Esophagus muscularis mucosa (tissue), 4 donors: ENCODE results near the gene MRPS27. TPM values are rescaled to one million over a fixed set of nuclear protein-coding genes. Genes with fewer than 3 reads are reported as not detected.

Source experiments
- DNase-seq: peaks from one replicate; pipeline ENCODE4 v3.0.0-alpha.2; 2017; ENCODE audit errors: extremely low spot score
- H3K27ac ChIP-seq, 4 donors: fragments of 200-600 bp; sonication (generic); replicated peaks in 1 of 4; 1 replicate in 3 of 4; 2 replicates in 1 of 4; pipeline ENCODE4 v1.5.1; 2016 to 2019; ENCODE audit warnings: mild to moderate bottlenecking in 1 of 4
- H3K27me3 ChIP-seq, 4 donors: fragments of 200-600 bp; sonication (generic); one replicate each; pipeline versions ENCODE4 v1.5.1 to v1.6.0; 2016 to 2019
- H3K36me3 ChIP-seq, 4 donors: fragments of 200-600 bp; sonication (generic); one replicate each; pipeline ENCODE4 v1.5.1; 2016 to 2019
- H3K4me1 ChIP-seq, 4 donors: fragments of 200-600 bp; sonication (generic); one replicate each; pipeline ENCODE4 v1.5.1; 2016 to 2019
- H3K4me3 ChIP-seq, 4 donors: fragments of 200-600 bp; sonication (generic); 1 replicate in 2 of 4; 2 replicates in 2 of 4; pipeline ENCODE4 v1.5.1; 2016 to 2019; ENCODE audit warnings: mild to moderate bottlenecking in 4 of 4, moderate library complexity in 1 of 4
- H3K9me3 ChIP-seq, 4 donors: fragments of 200-600 bp; sonication (generic); 1 replicate in 3 of 4; 2 replicates in 1 of 4; pipeline ENCODE4 v1.5.1; 2016 to 2019
- EP300 ChIP-seq: sonication (generic); formaldehyde crosslinking; IDR thresholded peaks from one replicate; pipeline ENCODE4 v1.6.1; 2017; ENCODE audit warnings: antibody characterized with exemption
- POLR2A ChIP-seq: fragments of 450-650 bp; IDR thresholded peaks from one replicate; pipeline ENCODE4 v1.6.1; 2017; ENCODE audit warnings: antibody characterized with exemption, moderate library complexity, mild to moderate bottlenecking, low read depth
- POLR2AphosphoS5 ChIP-seq, 2 donors: sonication (generic); formaldehyde crosslinking; IDR thresholded peaks; one replicate each; pipeline ENCODE4 v1.6.1; 2017; ENCODE audit warnings: antibody characterized with exemption in 2 of 2
- WGBS: methylation state at CpG from one replicate; pipeline ENCODE4 v1.1.5; 2018; 5-methylcytosine and 5-hydroxymethylcytosine counted together
- intact Hi-C: fragments of 100-400 bp; cut with DNase I; formaldehyde crosslinking; loops from one replicate; pipeline ENCODE4 v1.15.1; 2023
- total RNA-seq, 4 donors: library from RNA; depleted of rRNA; stranded (reverse); fragments of >200 nt; gene quantifications; one replicate each; pipeline versions ENCODE4 v1.1.0 to v1.2.1, GENCODE V29; 2016
- TF ChIP-seq, protein P1 (sequence below), 3 experiments: fragments of 200-600 bp in 2 of 3; fragments of 450-650 bp in 1 of 3; sonication (generic) in 2 of 3; IDR thresholded peaks; one replicate each; pipeline ENCODE4 v1.5.1; 2017 to 2019; ENCODE audit warnings: antibody characterized with exemption in 3 of 3, mild to moderate bottlenecking in 2 of 3, moderate library complexity in 1 of 3

The MRPS27 gene
- total RNA-seq, 4 donors from 2014 or later = 38.6 to 53.5 (median 45.7) TPM

DNA sequence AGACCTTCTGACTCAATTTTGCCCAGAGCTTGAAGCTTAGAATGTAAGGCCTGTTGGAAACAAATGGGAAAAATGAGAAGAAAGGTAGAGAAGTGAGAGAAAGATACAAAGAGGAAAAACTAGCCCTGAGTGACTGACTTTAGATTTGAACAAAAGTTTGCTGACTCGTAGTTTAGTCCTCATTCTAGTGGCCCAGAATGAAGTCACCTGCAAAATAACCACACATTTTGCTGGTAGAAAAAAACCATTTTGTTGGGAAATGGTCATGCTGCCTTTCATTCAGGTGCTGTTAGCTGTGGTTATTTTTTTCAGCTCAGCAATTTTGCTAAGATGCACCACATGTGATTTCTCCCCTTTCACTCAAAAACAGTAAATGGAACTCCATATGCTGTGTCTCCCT lies 98.9 kb downstream of the MRPS27 start:
- Histone ChIP-seq H3K27ac (no peak overlapping the region), H3K4me1 (peaks cover 0 to 15% (median 13%) of the 10 kb centered on the region in 4 donors), H3K36me3 (peaks cover 31 to 89% (median 65%) of the 10 kb centered on the region in 4 donors), H3K4me3 (no peak overlapping the region), H3K9me3 (no peaks in the 10 kb centered on the region), H3K27me3 (no peaks in the 10 kb centered on the region)
- intact Hi-C loops = no loop called here
- 100% methylated on average over 1 of the region's 1 CpG for WGBS
- DNase-seq = no peak
- TF ChIP-seq POLR2A = no peak
- TF ChIP-seq POLR2AphosphoS5 (IDR thresholded peaks at IDR 0.05) = no peak
- TF ChIP-seq, protein P1, sequence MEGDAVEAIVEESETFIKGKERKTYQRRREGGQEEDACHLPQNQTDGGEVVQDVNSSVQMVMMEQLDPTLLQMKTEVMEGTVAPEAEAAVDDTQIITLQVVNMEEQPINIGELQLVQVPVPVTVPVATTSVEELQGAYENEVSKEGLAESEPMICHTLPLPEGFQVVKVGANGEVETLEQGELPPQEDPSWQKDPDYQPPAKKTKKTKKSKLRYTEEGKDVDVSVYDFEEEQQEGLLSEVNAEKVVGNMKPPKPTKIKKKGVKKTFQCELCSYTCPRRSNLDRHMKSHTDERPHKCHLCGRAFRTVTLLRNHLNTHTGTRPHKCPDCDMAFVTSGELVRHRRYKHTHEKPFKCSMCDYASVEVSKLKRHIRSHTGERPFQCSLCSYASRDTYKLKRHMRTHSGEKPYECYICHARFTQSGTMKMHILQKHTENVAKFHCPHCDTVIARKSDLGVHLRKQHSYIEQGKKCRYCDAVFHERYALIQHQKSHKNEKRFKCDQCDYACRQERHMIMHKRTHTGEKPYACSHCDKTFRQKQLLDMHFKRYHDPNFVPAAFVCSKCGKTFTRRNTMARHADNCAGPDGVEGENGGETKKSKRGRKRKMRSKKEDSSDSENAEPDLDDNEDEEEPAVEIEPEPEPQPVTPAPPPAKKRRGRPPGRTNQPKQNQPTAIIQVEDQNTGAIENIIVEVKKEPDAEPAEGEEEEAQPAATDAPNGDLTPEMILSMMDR (IDR thresholded peaks at IDR 0.05) = no peak
- TF ChIP-seq EP300 = no peak

DNA sequence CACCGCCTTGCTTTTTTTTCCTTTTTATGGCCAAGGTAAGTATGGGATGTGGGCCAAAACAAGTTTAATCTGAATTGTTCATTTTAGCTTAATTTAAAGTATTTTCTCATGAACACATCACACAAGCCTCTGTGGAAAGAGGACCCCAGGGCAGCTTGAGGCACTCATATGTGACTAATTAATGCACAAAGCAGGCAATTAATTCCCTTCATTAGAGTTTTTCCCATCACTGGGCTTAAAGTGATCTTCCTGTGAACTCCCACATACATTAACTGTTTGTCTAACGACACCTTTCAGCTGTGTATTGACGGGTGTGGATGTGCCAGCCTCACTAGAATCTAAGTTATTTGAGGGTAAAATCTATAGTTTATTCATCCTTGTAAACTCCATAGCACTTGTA lies 103.3 kb downstream of the MRPS27 start:
- H3K4me1 ChIP-seq = peaks cover 0 to under 1% (median 0%) of the 10 kb centered on the region in 4 donors
- H3K9me3 ChIP-seq = no peaks in the 10 kb centered on the region
- no peak for TF ChIP-seq POLR2A
- TF ChIP-seq, protein P1 (IDR thresholded peaks at IDR 0.05) = no peak
- no peak for TF ChIP-seq EP300
- TF ChIP-seq POLR2AphosphoS5 (IDR thresholded peaks at IDR 0.05) = no peak
- H3K27ac ChIP-seq = no peak overlapping the region
- no peak overlapping the region for H3K4me3 ChIP-seq
- no peak for DNase-seq
- H3K36me3 ChIP-seq = peaks cover 18 to 46% (median 38%) of the 10 kb centered on the region in 4 donors
- intact Hi-C loops = no loop called here
- WGBS = 95% methylated on average over 3 of the region's 3 CpGs
- no peaks in the 10 kb centered on the region for H3K27me3 ChIP-seq

DNA sequence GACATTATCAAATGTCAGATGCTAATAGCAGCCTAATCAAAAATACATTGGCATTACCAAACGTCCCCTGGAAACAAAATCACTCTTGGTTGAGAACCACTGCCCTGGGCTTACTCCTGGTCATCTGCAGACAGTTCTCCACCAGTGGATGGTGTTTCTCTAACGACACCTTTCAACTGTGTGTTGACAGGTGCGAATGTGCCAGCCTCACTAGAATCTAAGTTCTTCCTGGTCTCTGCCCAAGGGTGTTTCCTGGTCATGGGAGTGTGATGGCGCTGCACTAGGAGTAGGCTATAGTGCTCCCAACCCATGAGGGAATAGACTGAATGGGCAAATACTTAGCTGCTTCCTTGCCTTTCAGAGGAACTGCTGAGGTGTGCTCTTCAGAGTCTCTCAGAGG lies 105.9 kb downstream of the MRPS27 start:
- TF ChIP-seq POLR2AphosphoS5 (IDR thresholded peaks at IDR 0.05) = no peak
- TF ChIP-seq POLR2A = no peak
- no peak for TF ChIP-seq EP300
- TF ChIP-seq, protein P1 (IDR thresholded peaks at IDR 0.05) = no peak
- intact Hi-C loops = no loop called here
- H3K27ac ChIP-seq = no peak overlapping the region

DNA sequence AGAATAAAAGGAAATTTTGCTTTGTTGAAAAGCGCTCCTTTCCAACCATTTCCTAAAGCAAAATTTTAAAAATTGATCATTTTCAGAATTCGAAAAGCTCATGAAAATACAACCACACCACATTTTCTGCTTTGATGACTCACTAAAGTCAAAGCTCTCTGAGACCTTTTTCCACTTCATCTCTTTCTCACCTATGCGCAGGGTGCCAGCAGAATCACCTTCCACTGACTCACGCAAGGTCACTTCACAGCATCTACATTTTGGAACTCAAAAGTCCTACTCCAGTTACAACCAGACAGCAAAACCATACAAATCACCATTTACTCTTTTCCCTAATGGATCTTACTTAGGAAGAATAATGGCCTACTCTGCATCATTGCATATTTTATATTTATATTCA lies 106.6 kb downstream of the MRPS27 start:
- peaks cover 3 to 20% (median 11%) of the 10 kb centered on the region in 4 donors for H3K36me3 ChIP-seq
- WGBS = 96% methylated on average over 4 of the region's 4 CpGs
- H3K4me1 ChIP-seq = peaks cover 15 to 18% (median 16%) of the 10 kb centered on the region in 4 donors
- TF ChIP-seq EP300 = no peak
- no peak for TF ChIP-seq POLR2A
- no peak for TF ChIP-seq POLR2AphosphoS5 (IDR thresholded peaks at IDR 0.05)
- TF ChIP-seq, protein P1 (IDR thresholded peaks at IDR 0.05) = no peak
- no peak overlapping the region for H3K4me3 ChIP-seq
- no peak overlapping the region for H3K27ac ChIP-seq
- H3K27me3 ChIP-seq = no peaks in the 10 kb centered on the region
- H3K9me3 ChIP-seq = no peaks in the 10 kb centered on the region
- DNase-seq = no peak
- intact Hi-C loops = no loop called here

More for the DNA sequence above, 105.9 kb downstream of the MRPS27 start:
- Histone ChIP-seq H3K27me3 (no peaks in the 10 kb centered on the region), H3K9me3 (no peaks in the 10 kb centered on the region), H3K4me3 (no peak overlapping the region), H3K4me1 (peaks cover 15 to 18% (median 16%) of the 10 kb centered on the region in 4 donors), H3K36me3 (peaks cover 8 to 20% (median 14%) of the 10 kb centered on the region in 4 donors)
- no peak for DNase-seq
- WGBS = 73% methylated on average over 4 of the region's 4 CpGs

DNA sequence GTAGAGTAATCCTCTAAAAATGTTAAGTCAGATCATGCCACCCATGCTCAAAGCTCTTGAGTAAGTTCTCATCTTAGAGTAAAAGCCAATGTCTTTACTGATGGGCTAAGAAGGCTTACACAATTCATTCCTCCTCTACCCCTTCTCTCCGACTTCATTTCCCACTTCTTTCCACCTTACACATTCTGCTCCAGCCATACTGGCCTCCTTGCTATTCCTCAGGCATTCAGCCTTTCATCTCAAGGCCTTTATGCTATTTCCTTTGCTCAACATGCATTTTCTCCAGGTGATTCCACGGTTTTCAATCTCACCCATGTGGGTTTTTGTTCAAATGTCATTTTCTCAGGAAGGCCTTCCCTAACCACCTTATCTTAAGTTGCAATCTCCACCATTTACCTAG lies 107.9 kb downstream of the MRPS27 start:
- peaks cover 0 to 8% (median 3%) of the 10 kb centered on the region in 4 donors for H3K36me3 ChIP-seq
- H3K4me1 ChIP-seq = peaks cover 15 to 18% (median 16%) of the 10 kb centered on the region in 4 donors
- no peak overlapping the region for H3K4me3 ChIP-seq
- no peak overlapping the region for H3K27ac ChIP-seq
- no peak for DNase-seq
- H3K27me3 ChIP-seq = no peaks in the 10 kb centered on the region
- H3K9me3 ChIP-seq = no peaks in the 10 kb centered on the region
- TF ChIP-seq, protein P1 (IDR thresholded peaks at IDR 0.05) = no peak
- TF ChIP-seq POLR2A = no peak
- no peak for TF ChIP-seq EP300
- TF ChIP-seq POLR2AphosphoS5 (IDR thresholded peaks at IDR 0.05) = no peak
- intact Hi-C loops = no loop called here
- 97% methylated on average over 2 of the region's 2 CpGs for WGBS
